Transverse colon (tissue), 4 donors: ENCODE data around the gene JAM3.

Experiments used
- CTCF ChIP-seq, 5 experiments: fragments of 200-600 bp in 3 of 5; fragments of 450-650 bp in 2 of 5; sonication (generic) in 3 of 5; IDR thresholded peaks; 1 replicate in 2 of 5; 2 replicates in 3 of 5; pipeline ENCODE4 v1.5.1; 2016 to 2017; ENCODE audit warnings: antibody characterized with exemption in 5 of 5, inconsistent platforms in 3 of 5, mild to moderate bottlenecking in 2 of 5, moderate library complexity in 1 of 5
- POLR2A ChIP-seq: fragments of 450-650 bp; IDR thresholded peaks from one replicate; pipeline ENCODE4 v1.6.1; 2016; ENCODE audit warnings: antibody characterized with exemption, mild to moderate bottlenecking, moderate library complexity
- POLR2AphosphoS5 ChIP-seq, 3 donors: sonication (generic); formaldehyde crosslinking; IDR thresholded peaks; one replicate each; pipeline ENCODE4 v1.6.1; 2016; ENCODE audit warnings: antibody characterized with exemption in 3 of 3

DNA sequence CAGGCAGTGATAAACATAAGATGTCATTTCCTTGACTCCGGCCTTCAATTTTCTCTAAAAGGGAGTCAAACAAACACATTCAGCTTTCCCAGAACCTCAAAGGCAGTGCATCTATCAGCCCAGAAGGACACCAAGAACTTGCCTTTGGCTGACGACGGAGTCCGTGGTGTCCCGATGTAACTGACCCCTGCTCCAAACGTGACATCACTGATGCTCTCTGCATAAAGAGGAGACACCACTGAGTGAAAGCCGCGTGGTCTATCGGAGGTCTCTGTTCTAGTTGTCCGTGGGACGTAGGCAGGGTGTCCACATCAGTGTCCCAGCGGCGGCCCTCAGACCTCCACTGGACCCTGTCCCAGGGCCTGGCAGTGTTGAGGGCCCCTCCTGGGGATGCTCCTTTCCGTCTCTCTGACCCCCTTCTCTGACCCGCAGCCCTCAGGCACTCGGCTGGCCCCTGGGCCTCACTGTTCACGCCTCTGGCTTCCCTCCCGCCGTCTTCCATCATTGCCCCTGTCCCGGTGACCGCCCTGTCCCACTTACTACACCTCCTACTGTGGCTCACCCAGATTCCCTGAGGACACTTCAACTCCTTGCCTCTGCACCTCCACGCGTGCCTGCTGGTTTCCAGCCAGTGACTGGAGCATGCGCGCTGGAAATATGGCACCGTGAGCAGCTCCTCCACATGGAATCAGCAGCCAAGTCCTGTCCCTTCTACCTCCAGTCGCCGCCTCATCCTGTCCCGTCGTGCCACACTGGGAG is 84.5 kb downstream of the JAM3 start:
- TF ChIP-seq CTCF (IDR thresholded peaks at IDR 0.05) (no peak), POLR2AphosphoS5 (IDR thresholded peaks at IDR 0.05) (no peak), POLR2A (no peak)
